Upper lobe of left lung (tissue), 6 donors: ENCODE measurements around the gene SERPINA5. TPM values are rescaled to one million over a fixed set of nuclear protein-coding genes. Genes with fewer than 3 reads are reported as not detected.
A peak's percentile ranks its signal among the peaks of the same experiment; 100 is the strongest.

Source experiments
- ATAC-seq, 2 donors: fragments of 200-7000 bp; cut with Tn5 transposase; one replicate each; pipeline ENCODE4 v1.9.1; 2022; ENCODE audit warnings: mild to moderate bottlenecking in 2 of 2, moderate library complexity in 2 of 2; ENCODE audit not compliant: low FRiP score in 2 of 2
- DNase-seq, 2 donors: peaks; one replicate each; pipeline ENCODE4 v3.0.0-alpha.2; 2019 to 2020
- H3K27ac ChIP-seq, 4 donors: fragments of 200-600 bp; sonication (generic); one replicate each; pipeline ENCODE4 v1.5.1; 2016 to 2019
- H3K27me3 ChIP-seq, 4 donors: fragments of 200-600 bp; sonication (generic); one replicate each; pipeline ENCODE4 v1.5.1; 2017 to 2019
- H3K36me3 ChIP-seq, 4 donors: fragments of 200-600 bp; sonication (generic); one replicate each; pipeline ENCODE4 v1.5.1; 2016 to 2019
- H3K4me1 ChIP-seq, 4 donors: fragments of 200-600 bp; sonication (generic); one replicate each; pipeline ENCODE4 v1.5.1; 2018 to 2019
- H3K4me3 ChIP-seq, 4 donors: fragments of 200-600 bp; sonication (generic); one replicate each; pipeline ENCODE4 v1.5.1; 2017 to 2019; ENCODE audit warnings: mild to moderate bottlenecking in 2 of 4, moderate library complexity in 1 of 4
- H3K9me3 ChIP-seq, 4 donors: fragments of 200-600 bp; sonication (generic); one replicate each; pipeline ENCODE4 v1.5.1; 2018 to 2019
- CTCF ChIP-seq, 6 experiments: fragments of 450-650 bp in 4 of 6; fragments of 200-600 bp in 2 of 6; sonication (generic) in 2 of 6; IDR thresholded peaks; one replicate each; pipeline ENCODE4 v1.5.1; 2016 to 2019; ENCODE audit warnings: antibody characterized with exemption in 6 of 6
- EP300 ChIP-seq, 4 donors: sonication (generic); formaldehyde crosslinking; IDR thresholded peaks; one replicate each; pipeline ENCODE4 v1.5.1; 2017; ENCODE audit warnings: antibody characterized with exemption in 4 of 4, control low read depth in 2 of 4
- POLR2A ChIP-seq, 4 donors: fragments of 450-650 bp; IDR thresholded peaks; one replicate each; pipeline ENCODE4 v1.5.1; 2016 to 2017; ENCODE audit warnings: antibody characterized with exemption in 4 of 4, mild to moderate bottlenecking in 2 of 4
- POLR2AphosphoS5 ChIP-seq, 2 donors: sonication (generic); formaldehyde crosslinking; IDR thresholded peaks; one replicate each; pipeline ENCODE4 v1.5.1; 2017; ENCODE audit warnings: antibody characterized with exemption in 2 of 2
- WGBS, 2 donors: methylation state at CpG; one replicate each; pipeline ENCODE4 v1.1.5; 2017 to 2018; 5-methylcytosine and 5-hydroxymethylcytosine counted together
- total RNA-seq, 6 donors: library from RNA; depleted of rRNA in 4 of 6; stranded (reverse); fragments of >200 nt in 4 of 6; gene quantifications; one replicate each; pipeline versions ENCODE4 v1.1.0 to v1.2.1, GENCODE V29; 2016 to 2021
- donor health status: DM: no; HTN: no; CAD: no; lungs with moderate emphysema.
- donor health status: DM: no; HTN: yes; CAD: no; lungs with severe emphysema.

Gene SERPINA5
- total RNA-seq, 6 donors from 2014 or later, result 1.2 to 2.5 (median 1.5) TPM; not detected in 3

GRCh38 chr14:94620597-94620996 is 39.4 kb downstream of the SERPINA5 start:
- peaks cover 0 to 26% (median 20%) of the 10 kb centered on the region in 4 donors for H3K9me3 ChIP-seq
- H3K36me3 ChIP-seq, result peaks cover 0 to 5% (median 0%) of the 10 kb centered on the region in 4 donors
- H3K27ac ChIP-seq, result no peak overlapping the region
- H3K4me3 ChIP-seq, result no peak overlapping the region
- WGBS, 2 donors, result 76 to 83% methylated on average over 6 of the region's 6 CpGs
- no peaks in the 10 kb centered on the region for H3K27me3 ChIP-seq
- ATAC-seq (no peak), DNase-seq (no peak)
- no peak for TF ChIP-seq POLR2A (IDR thresholded peaks at IDR 0.05)
- TF ChIP-seq EP300 (IDR thresholded peaks at IDR 0.05), result no peak
- TF ChIP-seq CTCF (IDR thresholded peaks at IDR 0.05), result no peak
- no peak for TF ChIP-seq POLR2AphosphoS5 (IDR thresholded peaks at IDR 0.05)
- no peaks in the 10 kb centered on the region for H3K4me1 ChIP-seq

GRCh38 chr14:94621358-94622134 is 40.3 kb downstream of the SERPINA5 start:
- Histone ChIP-seq H3K4me3 (no peak overlapping the region), H3K4me1 (no peaks in the 10 kb centered on the region), H3K9me3 (peaks cover 0 to 26% (median 20%) of the 10 kb centered on the region in 4 donors), H3K36me3 (peaks cover 0 to 5% (median 0%) of the 10 kb centered on the region in 4 donors), H3K27ac (no peak overlapping the region), H3K27me3 (no peaks in the 10 kb centered on the region)
- TF ChIP-seq EP300 (IDR thresholded peaks at IDR 0.05), result no peak
- no peak for TF ChIP-seq POLR2A (IDR thresholded peaks at IDR 0.05)
- TF ChIP-seq POLR2AphosphoS5 (IDR thresholded peaks at IDR 0.05), result no peak
- no peak for TF ChIP-seq CTCF (IDR thresholded peaks at IDR 0.05)
- 70 to 73% methylated on average over 5 of the region's 5 CpGs for WGBS, 2 donors
- ATAC-seq (no peak), DNase-seq (peak in 1 of 2 donors; percentile 65)

- H3K36me3 ChIP-seq, result peaks cover 0 to 5% (median 0%) of the 10 kb centered on the region in 4 donors
- DNase-seq (no peak), ATAC-seq (no peak)
- no peaks in the 10 kb centered on the region for H3K27me3 ChIP-seq
- H3K9me3 ChIP-seq, result peaks cover 0 to 15% (median 13%) of the 10 kb centered on the region in 4 donors
- no peak overlapping the region for H3K27ac ChIP-seq
- H3K4me3 ChIP-seq, result no peak overlapping the region
- 71 to 72% methylated on average over 6 of the region's 6 CpGs for WGBS, 2 donors
- TF ChIP-seq CTCF (IDR thresholded peaks at IDR 0.05), result no peak
- TF ChIP-seq POLR2A (IDR thresholded peaks at IDR 0.05), result no peak
- no peak for TF ChIP-seq EP300 (IDR thresholded peaks at IDR 0.05)
- no peak for TF ChIP-seq POLR2AphosphoS5 (IDR thresholded peaks at IDR 0.05)
- no peaks in the 10 kb centered on the region for H3K4me1 ChIP-seq
These were observed 41.6 kb downstream of the SERPINA5 start for GRCh38 chr14:94622653-94623421.

GRCh38 chr14:94623422-94623809 is 42.2 kb downstream of the SERPINA5 start:
- ATAC-seq (no peak), DNase-seq (no peak)
- H3K27me3 ChIP-seq, result no peaks in the 10 kb centered on the region
- no peak overlapping the region for H3K4me3 ChIP-seq
- H3K9me3 ChIP-seq, result peaks cover 0 to 10% (median 7%) of the 10 kb centered on the region in 4 donors
- H3K27ac ChIP-seq, result no peak overlapping the region
- WGBS, 2 donors, result 76% methylated on average over 4 of the region's 4 CpGs; no CpG with 5 or more reads in 1 of the 2 donors
- H3K36me3 ChIP-seq, result peaks cover 0 to 5% (median 0%) of the 10 kb centered on the region in 4 donors
- TF ChIP-seq POLR2A (IDR thresholded peaks at IDR 0.05) (no peak), CTCF (IDR thresholded peaks at IDR 0.05) (no peak), POLR2AphosphoS5 (IDR thresholded peaks at IDR 0.05) (no peak), EP300 (IDR thresholded peaks at IDR 0.05) (no peak)
- H3K4me1 ChIP-seq, result no peaks in the 10 kb centered on the region
